SHP77 treated with DMSO at 0.1 percent for 48 hours (cell line): ENCODE results near the gene NRG3.

Source experiments
- DNase-seq: peaks from one replicate; lab custom pipeline; 2025; lab: John Stamatoyannopoulos, UW

The NRG3 gene

GRCh38 chr10:82213784-82214183, 338.8 kb downstream of the NRG3 start:
- no peak for DNase-seq

- DNase-seq: no peak
Observed at GRCh38 chr10:82221056-82221455, 346.1 kb downstream of the NRG3 start.

GRCh38 chr10:82221601-82222149, 346.7 kb downstream of the NRG3 start:
- no peak for DNase-seq

- DNase-seq: no peak
Observed at GRCh38 chr10:82228701-82229100, 353.7 kb downstream of the NRG3 start.

- no peak for DNase-seq
Observed at GRCh38 chr10:82234173-82234572, 359.2 kb downstream of the NRG3 start.

- no peak for DNase-seq
Observed at GRCh38 chr10:82236084-82236731, 361.2 kb downstream of the NRG3 start.

GRCh38 chr10:82238291-82238690, 363.3 kb downstream of the NRG3 start:
- no peak for DNase-seq

- DNase-seq: no peak
Observed at GRCh38 chr10:82240408-82240807, 365.4 kb downstream of the NRG3 start.

- DNase-seq: no peak
Observed at GRCh38 chr10:82242778-82243177, 367.8 kb downstream of the NRG3 start.

- no peak for DNase-seq
Observed at GRCh38 chr10:82245157-82245556, 370.2 kb downstream of the NRG3 start.

GRCh38 chr10:82245906-82246560, 371.0 kb downstream of the NRG3 start:
- DNase-seq: no peak

GRCh38 chr10:82249141-82249540, 374.1 kb downstream of the NRG3 start:
- no peak for DNase-seq

GRCh38 chr10:82251222-82251906, 376.4 kb downstream of the NRG3 start:
- no peak for DNase-seq

GRCh38 chr10:82252081-82252480, 377.1 kb downstream of the NRG3 start:
- no peak for DNase-seq

GRCh38 chr10:82254237-82254636, 379.2 kb downstream of the NRG3 start:
- no peak for DNase-seq

GRCh38 chr10:82256275-82256674, 381.3 kb downstream of the NRG3 start:
- no peak for DNase-seq

- no peak for DNase-seq
Observed at GRCh38 chr10:82266438-82266837, 391.4 kb downstream of the NRG3 start.

- no peak for DNase-seq
Observed at GRCh38 chr10:82267014-82267413, 392.0 kb downstream of the NRG3 start.

GRCh38 chr10:82267465-82267864, 392.5 kb downstream of the NRG3 start:
- no peak for DNase-seq

- DNase-seq: no peak
Observed at GRCh38 chr10:82267960-82268359, 393.0 kb downstream of the NRG3 start.

GRCh38 chr10:82277591-82277990, 402.6 kb downstream of the NRG3 start:
- DNase-seq: no peak

GRCh38 chr10:82278401-82279182, 403.6 kb downstream of the NRG3 start:
- no peak for DNase-seq
